Breast epithelium (tissue), 4 donors: Measurements from ENCODE around the gene CDH4. TPM values are rescaled to one million over a fixed set of nuclear protein-coding genes. Genes with fewer than 3 reads are reported as not detected.

Experiments used
- DNase-seq, 2 donors: peaks; one replicate each; pipeline ENCODE4 v3.0.0-alpha.2; 2019; ENCODE audit warnings: low spot score in 2 of 2
- H3K27ac ChIP-seq, 2 donors: fragments of 200-600 bp; sonication (generic) in 1 of 2; one replicate each; pipeline ENCODE4 v1.5.1; 2016 to 2019; ENCODE audit warnings: mild to moderate bottlenecking in 1 of 2
- H3K27me3 ChIP-seq, 2 donors: fragments of 200-600 bp; sonication (generic) in 1 of 2; one replicate each; pipeline versions ENCODE4 v1.5.1 to v1.6.0; 2017 to 2019; ENCODE audit warnings: control low read depth in 1 of 2, mild to moderate bottlenecking in 1 of 2
- H3K36me3 ChIP-seq: fragments of 200-600 bp; one replicate; pipeline ENCODE4 v1.5.1; 2019
- H3K4me1 ChIP-seq, 2 donors: fragments of 200-600 bp; sonication (generic); one replicate each; pipeline ENCODE4 v1.5.1; 2016 to 2019; ENCODE audit warnings: control low read depth in 1 of 2
- H3K4me3 ChIP-seq, 3 donors: fragments of 200-600 bp; sonication (generic); 1 replicate in 2 of 3; 2 replicates in 1 of 3; pipeline ENCODE4 v1.5.1; 2016 to 2019; ENCODE audit warnings: mild to moderate bottlenecking in 3 of 3, moderate library complexity in 2 of 3
- H3K9me3 ChIP-seq, 2 donors: fragments of 200-600 bp; sonication (generic) in 1 of 2; one replicate each; pipeline ENCODE4 v1.5.1; 2016 to 2019; ENCODE audit warnings: control low read depth in 1 of 2
- POLR2A ChIP-seq: fragments of 450-650 bp; IDR thresholded peaks from one replicate; pipeline ENCODE4 v1.6.1; 2016; ENCODE audit warnings: antibody characterized with exemption, mild to moderate bottlenecking, moderate library complexity
- POLR2AphosphoS5 ChIP-seq, 3 donors: sonication (generic); formaldehyde crosslinking; IDR thresholded peaks; one replicate each; pipeline ENCODE4 v1.6.1; 2017; ENCODE audit warnings: antibody characterized with exemption in 3 of 3
- intact Hi-C: fragments of 100-400 bp; cut with DNase I; formaldehyde crosslinking; loops from one replicate; pipeline ENCODE4 v1.15.1; 2023; ENCODE audit warnings: low total_unique reads
- total RNA-seq, 3 donors: library from RNA; depleted of rRNA; stranded (reverse); fragments of >200 nt; gene quantifications; one replicate each; pipeline ENCODE4 v1.1.0, GENCODE V29; 2016
- TF ChIP-seq, protein P1 (sequence below), 3 donors: fragments of 450-650 bp; IDR thresholded peaks; one replicate each; pipeline ENCODE4 v1.5.1; 2016 to 2017; ENCODE audit warnings: antibody characterized with exemption in 3 of 3, mild to moderate bottlenecking in 3 of 3, moderate library complexity in 3 of 3

The CDH4 gene
- total RNA-seq, 3 donors from 2014 or later = under 0.01 TPM; not detected in 2

DNA sequence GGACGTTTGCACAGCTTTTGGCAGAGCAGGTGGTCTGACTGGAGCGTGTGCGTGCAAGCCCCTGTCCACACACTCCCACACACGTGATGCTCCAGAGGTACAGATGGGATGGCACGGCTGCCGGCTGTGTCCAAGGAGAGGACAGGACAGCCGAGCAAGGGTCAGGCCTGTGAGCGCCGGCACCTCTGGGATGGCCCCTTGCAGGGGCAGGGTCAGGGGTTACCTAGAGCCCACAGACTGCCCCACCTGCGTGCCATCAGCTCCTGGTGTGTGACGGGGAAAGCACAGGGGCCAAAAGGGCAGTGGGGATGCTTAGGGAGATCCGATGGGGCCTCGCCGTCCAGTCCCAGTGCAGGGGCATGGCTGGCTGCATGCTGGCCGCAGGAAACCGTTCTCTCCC, 623.9 kb downstream of the CDH4 start:
- intact Hi-C loops = no loop called here
- TF ChIP-seq POLR2A = no peak
- TF ChIP-seq, protein P1, sequence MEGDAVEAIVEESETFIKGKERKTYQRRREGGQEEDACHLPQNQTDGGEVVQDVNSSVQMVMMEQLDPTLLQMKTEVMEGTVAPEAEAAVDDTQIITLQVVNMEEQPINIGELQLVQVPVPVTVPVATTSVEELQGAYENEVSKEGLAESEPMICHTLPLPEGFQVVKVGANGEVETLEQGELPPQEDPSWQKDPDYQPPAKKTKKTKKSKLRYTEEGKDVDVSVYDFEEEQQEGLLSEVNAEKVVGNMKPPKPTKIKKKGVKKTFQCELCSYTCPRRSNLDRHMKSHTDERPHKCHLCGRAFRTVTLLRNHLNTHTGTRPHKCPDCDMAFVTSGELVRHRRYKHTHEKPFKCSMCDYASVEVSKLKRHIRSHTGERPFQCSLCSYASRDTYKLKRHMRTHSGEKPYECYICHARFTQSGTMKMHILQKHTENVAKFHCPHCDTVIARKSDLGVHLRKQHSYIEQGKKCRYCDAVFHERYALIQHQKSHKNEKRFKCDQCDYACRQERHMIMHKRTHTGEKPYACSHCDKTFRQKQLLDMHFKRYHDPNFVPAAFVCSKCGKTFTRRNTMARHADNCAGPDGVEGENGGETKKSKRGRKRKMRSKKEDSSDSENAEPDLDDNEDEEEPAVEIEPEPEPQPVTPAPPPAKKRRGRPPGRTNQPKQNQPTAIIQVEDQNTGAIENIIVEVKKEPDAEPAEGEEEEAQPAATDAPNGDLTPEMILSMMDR (IDR thresholded peaks at IDR 0.05) = no peak
- TF ChIP-seq POLR2AphosphoS5 (IDR thresholded peaks at IDR 0.05) = no peak
- Histone ChIP-seq H3K27ac (no peak overlapping the region), H3K4me1 (no peaks in the 10 kb centered on the region), H3K27me3 (peaks cover 0 to 20% of the 10 kb centered on the region in 2 donors), H3K36me3 (no peaks in the 10 kb centered on the region), H3K4me3 (no peak overlapping the region), H3K9me3 (peaks cover 0 to 7% of the 10 kb centered on the region in 2 donors)
- DNase-seq = no peak

DNA sequence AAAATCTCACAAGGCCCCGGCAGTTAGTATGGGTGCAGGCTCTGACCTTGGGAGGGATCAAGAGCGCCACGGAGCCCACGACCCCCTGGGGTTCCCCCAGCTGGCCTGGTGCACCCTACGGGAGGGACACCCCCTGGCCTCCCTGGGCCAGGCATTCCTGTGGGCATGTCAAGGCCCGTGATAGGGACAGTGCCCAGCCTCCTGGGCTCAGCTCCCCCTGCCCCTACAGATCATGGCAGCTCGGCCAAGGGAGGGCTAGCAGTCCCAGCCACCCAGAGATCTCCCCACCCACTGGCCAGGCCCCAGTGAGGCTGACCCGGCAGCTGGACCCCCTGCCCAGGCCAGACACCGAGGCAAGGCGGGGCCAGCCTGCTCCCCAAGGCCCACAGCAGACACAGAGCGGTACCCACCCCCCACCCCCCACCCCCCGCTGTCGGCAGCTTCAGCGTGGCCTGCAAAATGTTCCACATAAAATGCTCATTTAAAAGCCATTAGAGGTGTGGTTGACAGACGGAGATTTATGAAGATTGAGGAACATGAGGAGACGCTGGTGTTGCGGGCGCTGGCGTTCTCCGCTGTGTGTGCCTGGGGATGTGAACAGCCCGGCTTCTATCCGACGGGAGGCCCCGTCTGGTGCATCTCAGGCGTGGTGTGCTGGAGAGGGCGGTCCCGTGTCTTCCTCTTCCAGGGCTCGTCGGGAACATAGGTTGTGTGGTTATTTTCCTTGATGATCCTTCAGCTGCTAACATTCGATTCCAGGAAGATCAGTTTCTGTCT, 625.1 kb downstream of the CDH4 start:
- H3K27me3 ChIP-seq = peaks cover 0 to 26% of the 10 kb centered on the region in 2 donors
- TF ChIP-seq, protein P1 (IDR thresholded peaks at IDR 0.05) = no peak
- TF ChIP-seq POLR2A = no peak
- no peak for TF ChIP-seq POLR2AphosphoS5 (IDR thresholded peaks at IDR 0.05)
- no peak overlapping the region for H3K27ac ChIP-seq
- no peaks in the 10 kb centered on the region for H3K4me1 ChIP-seq
- no peaks in the 10 kb centered on the region for H3K36me3 ChIP-seq
- DNase-seq = no peak
- H3K9me3 ChIP-seq = no peaks in the 10 kb centered on the region
- no peak overlapping the region for H3K4me3 ChIP-seq
- intact Hi-C loops = no loop called here

DNA sequence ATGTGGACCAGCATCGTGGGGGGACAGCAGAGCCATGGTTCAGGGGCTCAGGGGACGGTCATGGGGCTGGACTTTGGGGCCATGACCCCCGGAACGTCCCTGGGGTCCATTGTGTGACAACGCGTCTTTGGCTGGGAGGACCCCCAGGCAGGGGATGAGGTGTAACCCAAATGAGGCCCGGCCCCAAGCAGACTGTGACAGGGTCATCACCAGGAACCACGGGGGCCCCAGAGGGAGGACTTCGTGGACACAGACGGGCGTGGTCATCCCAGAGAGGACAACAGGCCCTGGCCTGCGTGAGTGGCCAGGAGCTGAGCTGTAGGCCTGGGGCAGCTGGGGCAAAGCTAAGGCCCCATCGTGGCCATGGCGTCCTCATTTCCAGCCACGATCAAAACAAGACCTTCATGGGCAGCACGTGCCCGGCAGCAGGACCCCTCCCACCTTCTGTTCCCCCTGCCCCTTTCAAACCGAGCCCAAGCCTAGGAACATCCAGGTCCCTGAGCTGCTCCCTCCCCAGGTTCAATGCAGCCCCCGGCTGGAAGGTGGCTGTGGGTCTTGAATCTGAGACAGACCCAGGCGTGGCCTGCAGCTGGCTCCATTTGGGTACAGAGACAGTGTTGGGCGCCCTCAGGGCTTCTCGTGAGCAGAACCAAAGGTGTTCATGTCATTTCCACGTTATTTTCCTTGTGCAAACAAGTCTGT, 625.9 kb downstream of the CDH4 start:
- Histone ChIP-seq H3K36me3 (no peaks in the 10 kb centered on the region), H3K9me3 (no peaks in the 10 kb centered on the region), H3K4me1 (no peaks in the 10 kb centered on the region), H3K27me3 (peaks cover 0 to 30% of the 10 kb centered on the region in 2 donors), H3K4me3 (no peak overlapping the region), H3K27ac (no peak overlapping the region)
- DNase-seq = no peak
- intact Hi-C loops = no loop called here
- TF ChIP-seq POLR2AphosphoS5 (IDR thresholded peaks at IDR 0.05) = no peak
- TF ChIP-seq, protein P1 (IDR thresholded peaks at IDR 0.05) = no peak
- no peak for TF ChIP-seq POLR2A

DNA sequence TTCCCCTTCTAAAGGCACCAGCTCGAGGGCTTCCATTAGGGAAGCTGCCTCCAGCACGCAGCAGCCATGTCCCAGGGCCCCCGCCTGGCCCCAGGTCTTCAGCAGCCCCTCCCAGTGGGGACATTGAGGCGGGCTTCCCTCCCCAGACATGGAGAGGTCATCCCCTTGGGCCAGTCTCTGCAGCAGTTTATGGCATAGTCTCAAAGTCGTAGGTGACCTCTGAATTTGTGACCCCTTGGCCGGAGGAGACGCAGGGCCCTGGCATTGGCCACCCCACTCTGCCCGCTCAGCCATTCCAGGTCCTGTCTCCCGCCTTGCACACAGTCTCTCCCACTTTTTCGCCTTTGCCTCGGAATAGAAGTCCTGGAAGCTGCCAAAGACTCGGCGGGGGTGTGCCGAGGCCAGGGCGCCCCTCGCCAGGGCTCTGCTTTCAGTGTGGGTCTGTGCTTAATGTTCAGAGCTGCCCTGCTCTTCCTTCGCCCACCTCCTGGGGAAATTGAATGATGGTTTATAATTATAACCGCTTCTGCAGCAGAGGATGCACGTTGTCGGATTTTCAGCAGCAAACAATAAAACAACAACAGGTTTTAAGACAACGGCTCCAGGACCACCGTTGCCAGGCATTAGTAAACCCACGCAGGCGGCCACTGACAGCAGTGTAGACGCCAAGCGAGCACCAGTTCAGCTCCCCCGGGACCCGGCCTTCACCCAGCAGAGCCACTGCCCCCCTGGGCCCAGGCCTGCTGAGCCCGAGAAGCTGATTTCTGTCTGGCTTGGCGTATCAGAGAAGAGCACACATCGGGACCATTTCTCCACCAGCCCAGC, 626.6 kb downstream of the CDH4 start:
- Histone ChIP-seq H3K27ac (no peak overlapping the region), H3K4me3 (no peak overlapping the region), H3K9me3 (no peaks in the 10 kb centered on the region), H3K4me1 (no peaks in the 10 kb centered on the region), H3K36me3 (no peaks in the 10 kb centered on the region), H3K27me3 (peaks cover 0 to 38% of the 10 kb centered on the region in 2 donors)
- no peak for DNase-seq
- intact Hi-C loops = no loop called here
- TF ChIP-seq POLR2A (no peak), POLR2AphosphoS5 (IDR thresholded peaks at IDR 0.05) (no peak)
- TF ChIP-seq, protein P1 (IDR thresholded peaks at IDR 0.05) = no peak
